ENCODE measurements around the gene EML5.

GRCh38 chr14:88746052-88746451 lies 46.7 kb downstream of the EML5 start:
- TF ChIP-seq POLR2AphosphoS5 (IDR thresholded peaks at IDR 0.05; ENCODE audit: low read depth, low read length) (no peak), CTCF (IDR thresholded peaks at IDR 0.05 in 2 of 3, conservative IDR thresholded peaks at IDR 0.05 in 1 of 3; ENCODE audit: borderline replicate concordance in 1 of 3, insufficient read depth in 1 of 3, low read depth in 2 of 3, low read length in 2 of 3) (no peak), EZH2phosphoT487 (IDR thresholded peaks at IDR 0.05; ENCODE audit: borderline replicate concordance) (no peak), POLR2A (IDR thresholded peaks at IDR 0.05; ENCODE audit: borderline replicate concordance, extremely low read depth, insufficient read depth, insufficient read length) (no peak), EZH2 (IDR thresholded peaks at IDR 0.05) (no peak)
- TF ChIP-seq, protein P1, sequence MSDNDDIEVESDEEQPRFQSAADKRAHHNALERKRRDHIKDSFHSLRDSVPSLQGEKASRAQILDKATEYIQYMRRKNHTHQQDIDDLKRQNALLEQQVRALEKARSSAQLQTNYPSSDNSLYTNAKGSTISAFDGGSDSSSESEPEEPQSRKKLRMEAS (IDR thresholded peaks at IDR 0.05), result no peak
